Transverse colon (tissue), 4 donors: Measurements from ENCODE around the gene CRY1. TPM values are rescaled to one million over a fixed set of nuclear protein-coding genes. Genes with fewer than 3 reads are reported as not detected.

Source experiments
- DNase-seq: peaks from one replicate; pipeline ENCODE4 v3.0.0-alpha.2; 2019
- H3K27ac ChIP-seq, 4 donors: fragments of 200-600 bp; sonication (generic); 2 replicates each; pipeline ENCODE4 v1.5.1; 2016 to 2018; ENCODE audit warnings: inconsistent platforms in 4 of 4
- H3K27me3 ChIP-seq: fragments of 200-600 bp; sonication (generic); 2 replicates; pipeline ENCODE4 v1.5.1; 2017; ENCODE audit warnings: inconsistent platforms
- H3K36me3 ChIP-seq, 4 donors: fragments of 200-600 bp; sonication (generic); 2 replicates each; pipeline ENCODE4 v1.5.1; 2017 to 2019; ENCODE audit warnings: inconsistent platforms in 4 of 4
- H3K4me1 ChIP-seq, 4 donors: fragments of 200-600 bp; sonication (generic); 2 replicates each; pipeline ENCODE4 v1.5.1; 2017 to 2020; ENCODE audit warnings: inconsistent platforms in 4 of 4
- H3K4me3 ChIP-seq, 4 donors: fragments of 200-600 bp; sonication (generic); 1 replicate in 1 of 4; 2 replicates in 3 of 4; pipeline versions ENCODE4 v1.5.1 to v1.6.1; 2017 to 2019; ENCODE audit warnings: inconsistent platforms in 4 of 4
- H3K9me3 ChIP-seq, 2 donors: fragments of 200-600 bp; sonication (generic); 2 replicates each; pipeline ENCODE4 v1.5.1; 2017 to 2019; ENCODE audit warnings: inconsistent platforms in 2 of 2
- EP300 ChIP-seq: sonication (generic); formaldehyde crosslinking; IDR thresholded peaks from one replicate; pipeline ENCODE4 v1.6.1; 2017; ENCODE audit warnings: antibody characterized with exemption, low read depth
- POLR2A ChIP-seq: fragments of 450-650 bp; IDR thresholded peaks from one replicate; pipeline ENCODE4 v1.6.1; 2016; ENCODE audit warnings: antibody characterized with exemption, mild to moderate bottlenecking, moderate library complexity
- POLR2AphosphoS5 ChIP-seq, 3 donors: sonication (generic); formaldehyde crosslinking; IDR thresholded peaks; one replicate each; pipeline ENCODE4 v1.6.1; 2016; ENCODE audit warnings: antibody characterized with exemption in 3 of 3
- WGBS, 2 donors: methylation state at CpG; one replicate each; pipeline ENCODE4 v1.1.5; 2018; ENCODE audit warnings: low coverage in 1 of 2; 5-methylcytosine and 5-hydroxymethylcytosine counted together
- in situ Hi-C, 4 donors: fragments of 200-750 bp; cut with MboI; loops; one replicate each; pipeline versions ENCODE4 v1.15.0 to v1.15.1; 2017; ENCODE audit warnings: low sequenced_read_pairs in 3 of 4, low pct_ligation_motif_present in 1 of 4, low pct_unique_long_range_greater_than_20kb in 1 of 4
- intact Hi-C: fragments of 100-400 bp; cut with DNase I; formaldehyde crosslinking; loops from one replicate; pipeline ENCODE4 v1.15.1; 2023; ENCODE audit warnings: low total_unique reads
- total RNA-seq, 4 donors: library from RNA; depleted of rRNA; stranded (reverse); fragments of >200 nt; gene quantifications; one replicate each; pipeline ENCODE4 v1.1.0, GENCODE V29; 2016
- TF ChIP-seq, protein P1 (sequence below), 5 experiments: fragments of 200-600 bp in 3 of 5; fragments of 450-650 bp in 2 of 5; sonication (generic) in 3 of 5; IDR thresholded peaks; 1 replicate in 2 of 5; 2 replicates in 3 of 5; pipeline ENCODE4 v1.5.1; 2016 to 2017; ENCODE audit warnings: antibody characterized with exemption in 5 of 5, inconsistent platforms in 3 of 5, mild to moderate bottlenecking in 2 of 5, moderate library complexity in 1 of 5

Gene CRY1
- total RNA-seq, 4 donors from 2014 or later = 10.1 to 71.8 (median 21.0) TPM

DNA sequence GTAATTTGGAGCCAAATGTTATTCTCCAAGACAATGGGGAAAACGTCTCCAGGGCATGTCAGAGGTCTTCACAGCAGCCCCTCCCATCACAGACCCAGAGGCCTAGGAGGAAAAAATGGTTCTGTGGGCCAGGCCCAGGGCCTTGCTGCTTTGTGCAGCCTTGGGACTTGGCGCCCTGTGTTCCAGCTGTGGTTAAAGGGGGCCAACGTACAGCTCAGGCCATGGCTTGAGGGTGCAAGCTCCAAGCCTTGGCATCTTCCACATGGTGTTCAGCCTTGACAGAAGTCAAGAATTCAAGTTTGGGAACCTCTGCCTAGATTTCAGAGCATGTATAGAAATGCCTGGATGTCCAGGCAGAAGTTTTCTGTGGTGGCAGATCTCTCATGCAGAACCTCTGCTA, 3.2 kb upstream of the CRY1 start:
- 78% methylated on average over 3 of the region's 3 CpGs; no CpG with 5 or more reads in 1 of the 2 donors for WGBS, 2 donors
- in situ Hi-C loops = no loop called here
- TF ChIP-seq, protein P1, sequence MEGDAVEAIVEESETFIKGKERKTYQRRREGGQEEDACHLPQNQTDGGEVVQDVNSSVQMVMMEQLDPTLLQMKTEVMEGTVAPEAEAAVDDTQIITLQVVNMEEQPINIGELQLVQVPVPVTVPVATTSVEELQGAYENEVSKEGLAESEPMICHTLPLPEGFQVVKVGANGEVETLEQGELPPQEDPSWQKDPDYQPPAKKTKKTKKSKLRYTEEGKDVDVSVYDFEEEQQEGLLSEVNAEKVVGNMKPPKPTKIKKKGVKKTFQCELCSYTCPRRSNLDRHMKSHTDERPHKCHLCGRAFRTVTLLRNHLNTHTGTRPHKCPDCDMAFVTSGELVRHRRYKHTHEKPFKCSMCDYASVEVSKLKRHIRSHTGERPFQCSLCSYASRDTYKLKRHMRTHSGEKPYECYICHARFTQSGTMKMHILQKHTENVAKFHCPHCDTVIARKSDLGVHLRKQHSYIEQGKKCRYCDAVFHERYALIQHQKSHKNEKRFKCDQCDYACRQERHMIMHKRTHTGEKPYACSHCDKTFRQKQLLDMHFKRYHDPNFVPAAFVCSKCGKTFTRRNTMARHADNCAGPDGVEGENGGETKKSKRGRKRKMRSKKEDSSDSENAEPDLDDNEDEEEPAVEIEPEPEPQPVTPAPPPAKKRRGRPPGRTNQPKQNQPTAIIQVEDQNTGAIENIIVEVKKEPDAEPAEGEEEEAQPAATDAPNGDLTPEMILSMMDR (IDR thresholded peaks at IDR 0.05) = no peak
- no peak for TF ChIP-seq POLR2AphosphoS5 (IDR thresholded peaks at IDR 0.05)
- TF ChIP-seq POLR2A = no peak
- TF ChIP-seq EP300 = no peak

DNA sequence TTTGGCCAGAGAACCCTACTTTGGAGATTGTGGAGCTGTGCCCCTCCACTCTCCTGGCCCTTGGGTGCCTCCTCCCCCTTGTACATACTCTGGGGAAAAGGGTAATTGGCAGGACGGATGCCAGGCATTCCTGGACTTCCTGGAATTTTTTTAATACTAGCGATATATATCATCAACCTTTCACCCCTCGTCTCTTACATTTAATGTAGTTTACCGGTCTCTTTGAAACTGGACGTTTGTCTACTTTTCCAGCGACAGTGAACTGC, 767 bp upstream of the CRY1 start:
- H3K4me1 ChIP-seq = peaks cover 6 to 27% (median 16%) of the 10 kb centered on the region in 4 donors
- in situ Hi-C loops (no loop called here), intact Hi-C loops (loop anchor here (5.0 to 10.0 kb wide), 3 partner anchors 122 to 849 kb away; partner anchors contain the start of genes CKAP4 and RIC8B)

More for the DNA sequence above, 3.2 kb upstream of the CRY1 start:
- Histone ChIP-seq H3K9me3 (no peaks in the 10 kb centered on the region), H3K27ac (no peak overlapping the region), H3K4me1 (peaks cover 3 to 18% (median 9%) of the 10 kb centered on the region in 4 donors), H3K4me3 (no peak overlapping the region), H3K36me3 (no peaks in the 10 kb centered on the region), H3K27me3 (no peaks in the 10 kb centered on the region)
- DNase-seq = no peak
- intact Hi-C loops = loop anchor here (10.0 kb wide), 2 partner anchors 322 to 852 kb away; partner anchors contain the start of genes CKAP4 and RIC8B

DNA sequence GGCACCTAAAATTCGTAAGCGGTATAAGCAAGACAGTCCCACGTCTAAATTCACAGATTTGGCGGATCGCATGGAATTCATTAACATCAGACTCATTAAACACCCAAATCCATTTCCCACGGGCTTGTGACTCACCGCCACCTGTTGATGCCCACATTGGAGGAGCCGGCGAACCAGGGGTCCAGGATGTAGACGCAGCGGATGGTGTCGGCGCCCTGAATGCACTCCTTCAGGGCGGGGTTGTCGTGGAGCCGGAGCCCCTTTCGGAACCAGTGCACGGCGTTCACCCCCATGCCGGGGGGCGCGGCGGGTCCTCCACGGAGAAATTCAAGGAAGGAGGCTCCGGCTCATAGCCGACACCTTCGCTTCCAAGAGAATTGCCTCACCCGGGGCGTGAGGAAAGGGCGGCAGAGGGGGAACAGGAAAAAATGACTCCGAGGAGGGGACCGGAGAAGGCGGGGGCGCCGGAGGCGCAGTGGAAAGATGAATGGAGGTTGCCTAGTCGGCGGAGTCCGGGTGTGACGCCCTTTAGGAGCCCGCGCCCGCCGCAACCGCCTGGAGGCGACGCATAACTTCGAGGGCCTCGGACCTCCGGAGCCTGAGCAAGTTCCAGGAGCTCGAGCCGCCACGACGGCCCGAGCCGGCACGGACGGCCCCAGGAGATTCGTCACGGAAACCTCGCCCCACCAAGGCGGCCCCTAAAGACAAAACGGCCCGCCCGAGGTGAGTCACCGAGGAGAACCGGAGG, 506 bp downstream of the CRY1 start:
- H3K36me3 ChIP-seq = no peaks in the 10 kb centered on the region
- intact Hi-C loops = loop anchor here (5.0 to 10.0 kb wide), 3 partner anchors 121 to 848 kb away; partner anchors contain the start of genes CKAP4 and RIC8B
- peaks cover 6 to 27% (median 16%) of the 10 kb centered on the region in 4 donors for H3K4me1 ChIP-seq
- peak; percentile 47 for DNase-seq
- H3K4me3 ChIP-seq = peak overlapping the region; percentile 83 to 96 (median 90)
- WGBS, 2 donors = 2 to 3% methylated on average over 12 to 67 of the region's 67 CpGs
- H3K9me3 ChIP-seq = no peaks in the 10 kb centered on the region
- no peaks in the 10 kb centered on the region for H3K27me3 ChIP-seq
- TF ChIP-seq POLR2AphosphoS5 (IDR thresholded peaks at IDR 0.05) = no peak
- TF ChIP-seq POLR2A = no peak
- TF ChIP-seq EP300 = no peak
- TF ChIP-seq, protein P1 (IDR thresholded peaks at IDR 0.05) = peak in 1 of 5 experiments; percentile 34
- peak overlapping the region; percentile 95 to 98 (median 97) for H3K27ac ChIP-seq
- in situ Hi-C loops = no loop called here

More for the DNA sequence above, 767 bp upstream of the CRY1 start:
- TF ChIP-seq, protein P1 (IDR thresholded peaks at IDR 0.05) = no peak
- TF ChIP-seq POLR2A (no peak), POLR2AphosphoS5 (IDR thresholded peaks at IDR 0.05) (no peak), EP300 (no peak)
- H3K4me3 ChIP-seq = peak overlapping the region; percentile 25 to 96 (median 86)
- H3K36me3 ChIP-seq = no peaks in the 10 kb centered on the region
- 4 to 8% methylated on average over 6 of the region's 6 CpGs for WGBS, 2 donors
- H3K27ac ChIP-seq = peak overlapping the region; percentile 95 to 98 (median 97)
- no peaks in the 10 kb centered on the region for H3K27me3 ChIP-seq
- H3K9me3 ChIP-seq = no peaks in the 10 kb centered on the region
- DNase-seq = no peak

DNA sequence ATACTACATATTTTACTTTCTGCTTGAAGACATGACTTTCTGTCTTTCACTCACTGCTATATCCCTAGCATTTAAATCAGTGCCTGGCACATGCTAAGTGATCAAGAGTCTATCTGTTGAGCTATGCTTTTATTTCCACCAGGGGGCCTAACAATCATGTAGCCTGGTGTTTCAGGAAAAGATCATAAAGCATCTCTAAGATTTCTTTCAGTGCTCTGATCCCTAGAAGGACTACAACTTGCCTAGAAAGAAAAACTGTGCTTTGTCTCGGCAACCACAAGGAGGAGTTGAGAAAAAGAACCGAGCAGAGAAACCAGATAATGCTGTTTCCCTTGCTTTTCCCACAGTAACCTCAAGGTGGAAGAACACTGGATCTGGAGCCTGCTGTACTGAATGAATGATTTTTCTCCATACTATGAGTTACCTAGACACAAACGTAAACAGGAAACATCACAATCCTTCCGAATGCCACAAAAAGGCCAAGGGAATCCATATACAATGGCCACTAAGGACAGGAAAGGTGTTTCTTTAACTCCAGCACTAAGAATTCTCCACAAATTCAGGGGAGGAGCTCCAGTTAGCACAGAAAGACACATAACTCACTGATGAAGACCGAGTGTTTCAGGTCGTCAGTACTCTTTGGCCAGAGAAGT, 1.2 kb downstream of the CRY1 start:
- DNase-seq = peak; percentile 20
- H3K36me3 ChIP-seq = no peaks in the 10 kb centered on the region

More for the DNA sequence above, 1.2 kb downstream of the CRY1 start:
- peak overlapping the region; percentile 83 to 96 (median 90) for H3K4me3 ChIP-seq
- peaks cover 6 to 27% (median 16%) of the 10 kb centered on the region in 4 donors for H3K4me1 ChIP-seq
- WGBS, 2 donors = 0 to 1% methylated on average over 6 of the region's 6 CpGs
- no peaks in the 10 kb centered on the region for H3K27me3 ChIP-seq
- no peaks in the 10 kb centered on the region for H3K9me3 ChIP-seq
- intact Hi-C loops = loop anchor here (5.0 to 10.0 kb wide), 3 partner anchors 120 to 847 kb away; partner anchors contain the start of genes CKAP4 and RIC8B
- in situ Hi-C loops = no loop called here
- TF ChIP-seq, protein P1 (IDR thresholded peaks at IDR 0.05) = peak; percentile 69 to 95 (median 74)
- TF ChIP-seq POLR2AphosphoS5 (IDR thresholded peaks at IDR 0.05) = peak; percentile 31 to 49 (median 41)
- no peak for TF ChIP-seq EP300
- TF ChIP-seq POLR2A = peak; percentile 8
- H3K27ac ChIP-seq = peak overlapping the region; percentile 95 to 98 (median 97)
